ENCODE data around the gene KIAA0586. TPM values are rescaled to one million over a fixed set of nuclear protein-coding genes. Genes with fewer than 3 reads are reported as not detected.
A peak's percentile ranks its signal among the peaks of the same experiment; 100 is the strongest.

Gene KIAA0586
- total RNA-seq, 1 experiment from 2014 or later = 25.7 TPM

- no peaks in the 10 kb centered on the region for H3K27me3 ChIP-seq (ENCODE audit: insufficient read depth, low read length)
- no peaks in the 10 kb centered on the region for H3K9me3 ChIP-seq (ENCODE audit: control insufficient read depth in 1 of 2, insufficient read depth in 1 of 2, low read depth in 1 of 2, low read length in 2 of 2)
- no peaks in the 10 kb centered on the region for H3K79me2 ChIP-seq (ENCODE audit: insufficient read depth, low read length)
- no peak overlapping the region for H3K4me3 ChIP-seq (replicated peaks in 1 of 2; ENCODE audit: low read depth in 1 of 2, low read length in 2 of 2)
- no peak for ATAC-seq
- H3K9me2 ChIP-seq (ENCODE audit: insufficient read depth) = no peaks in the 10 kb centered on the region
- no peak overlapping the region for H3K9ac ChIP-seq (ENCODE audit: low read length)
- ChIA-PET CTCF (no interaction called here), POLR2A (no interaction called here), RAD21 (ENCODE audit: low non-redundant PET in 1 of 2, low total read pairs in 2 of 2, uncharacterized antibody in 2 of 2, unreplicated experiment in 2 of 2) (no interaction called here)
- intact Hi-C loops (cut with micrococcal nuclease) = no loop called here
- H3K4me2 ChIP-seq (ENCODE audit: low read length) = no peak overlapping the region
- H3K36me3 ChIP-seq (ENCODE audit: control insufficient read depth in 1 of 2, insufficient read depth in 2 of 2, low read length in 2 of 2) = no peaks in the 10 kb centered on the region
- no peak overlapping the region for H3K27ac ChIP-seq (ENCODE audit: low read depth, low read length)
- BruUV-seq (replicated peaks) = no TSS peak
- no peak overlapping the region for H2AFZ ChIP-seq (ENCODE audit: low read depth, low read length, poor library complexity, severe bottlenecking)
- H4K20me1 ChIP-seq (ENCODE audit: insufficient read depth) = no peaks in the 10 kb centered on the region
- DNase-seq (ENCODE audit: low read depth, low spot score) = no peak
- no peak for TF ChIP-seq FOSL1 (IDR thresholded peaks at IDR 0.05; ENCODE audit: low read depth)
- no peaks in the 10 kb centered on the region for H3K4me1 ChIP-seq (ENCODE audit: control insufficient read depth in 1 of 2, insufficient read depth in 2 of 2, low read length in 2 of 2)
Observed at GRCh38 chr14:58572863-58573262, 145.3 kb downstream of the KIAA0586 start.

DNA sequence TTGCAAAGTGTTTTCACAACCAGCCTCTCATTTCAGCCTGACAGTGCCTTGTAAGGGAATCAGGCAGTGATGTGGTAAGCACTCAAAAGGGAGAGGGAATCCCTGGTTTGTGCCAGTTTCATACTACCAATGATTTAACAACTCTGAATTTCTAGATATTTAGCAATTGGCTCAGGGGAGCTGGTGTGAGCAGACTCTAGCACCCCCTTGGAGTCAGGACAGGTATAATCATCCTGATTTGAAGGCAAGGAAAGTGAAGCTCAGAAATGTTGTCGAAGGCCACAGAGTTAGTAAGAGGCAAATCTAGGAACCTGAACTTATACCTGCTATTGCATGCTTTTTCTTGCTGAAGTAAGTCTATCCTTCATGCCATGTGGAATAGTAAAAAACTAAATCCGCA is 147.1 kb downstream of the KIAA0586 start:
- no peak overlapping the region for H2AFZ ChIP-seq (ENCODE audit: low read depth, low read length, poor library complexity, severe bottlenecking)
- H3K27ac ChIP-seq (ENCODE audit: low read depth, low read length) = no peak overlapping the region
- no peaks in the 10 kb centered on the region for H3K36me3 ChIP-seq (ENCODE audit: control insufficient read depth in 1 of 2, insufficient read depth in 2 of 2, low read length in 2 of 2)
- intact Hi-C loops (cut with micrococcal nuclease) = no loop called here
- H3K27me3 ChIP-seq (ENCODE audit: insufficient read depth, low read length) = no peaks in the 10 kb centered on the region
- no TSS peak for BruUV-seq (replicated peaks)
- no peaks in the 10 kb centered on the region for H3K4me1 ChIP-seq (ENCODE audit: control insufficient read depth in 1 of 2, insufficient read depth in 2 of 2, low read length in 2 of 2)
- no peak overlapping the region for H3K4me3 ChIP-seq (replicated peaks in 1 of 2; ENCODE audit: low read depth in 1 of 2, low read length in 2 of 2)
- TF ChIP-seq, protein P1, sequence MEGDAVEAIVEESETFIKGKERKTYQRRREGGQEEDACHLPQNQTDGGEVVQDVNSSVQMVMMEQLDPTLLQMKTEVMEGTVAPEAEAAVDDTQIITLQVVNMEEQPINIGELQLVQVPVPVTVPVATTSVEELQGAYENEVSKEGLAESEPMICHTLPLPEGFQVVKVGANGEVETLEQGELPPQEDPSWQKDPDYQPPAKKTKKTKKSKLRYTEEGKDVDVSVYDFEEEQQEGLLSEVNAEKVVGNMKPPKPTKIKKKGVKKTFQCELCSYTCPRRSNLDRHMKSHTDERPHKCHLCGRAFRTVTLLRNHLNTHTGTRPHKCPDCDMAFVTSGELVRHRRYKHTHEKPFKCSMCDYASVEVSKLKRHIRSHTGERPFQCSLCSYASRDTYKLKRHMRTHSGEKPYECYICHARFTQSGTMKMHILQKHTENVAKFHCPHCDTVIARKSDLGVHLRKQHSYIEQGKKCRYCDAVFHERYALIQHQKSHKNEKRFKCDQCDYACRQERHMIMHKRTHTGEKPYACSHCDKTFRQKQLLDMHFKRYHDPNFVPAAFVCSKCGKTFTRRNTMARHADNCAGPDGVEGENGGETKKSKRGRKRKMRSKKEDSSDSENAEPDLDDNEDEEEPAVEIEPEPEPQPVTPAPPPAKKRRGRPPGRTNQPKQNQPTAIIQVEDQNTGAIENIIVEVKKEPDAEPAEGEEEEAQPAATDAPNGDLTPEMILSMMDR (IDR thresholded peaks at IDR 0.05 in 2 of 3, conservative IDR thresholded peaks at IDR 0.05 in 1 of 3; ENCODE audit: borderline replicate concordance in 1 of 3, insufficient read depth in 1 of 3, low read depth in 2 of 3, low read length in 2 of 3) = peak in 2 of 3 experiments; percentile 40 to 52; a peak in 4 of 6 replicates
- TF ChIP-seq POLR2A (IDR thresholded peaks at IDR 0.05; ENCODE audit: borderline replicate concordance, extremely low read depth, insufficient read depth, insufficient read length) = no peak
- TF ChIP-seq, protein P2, sequence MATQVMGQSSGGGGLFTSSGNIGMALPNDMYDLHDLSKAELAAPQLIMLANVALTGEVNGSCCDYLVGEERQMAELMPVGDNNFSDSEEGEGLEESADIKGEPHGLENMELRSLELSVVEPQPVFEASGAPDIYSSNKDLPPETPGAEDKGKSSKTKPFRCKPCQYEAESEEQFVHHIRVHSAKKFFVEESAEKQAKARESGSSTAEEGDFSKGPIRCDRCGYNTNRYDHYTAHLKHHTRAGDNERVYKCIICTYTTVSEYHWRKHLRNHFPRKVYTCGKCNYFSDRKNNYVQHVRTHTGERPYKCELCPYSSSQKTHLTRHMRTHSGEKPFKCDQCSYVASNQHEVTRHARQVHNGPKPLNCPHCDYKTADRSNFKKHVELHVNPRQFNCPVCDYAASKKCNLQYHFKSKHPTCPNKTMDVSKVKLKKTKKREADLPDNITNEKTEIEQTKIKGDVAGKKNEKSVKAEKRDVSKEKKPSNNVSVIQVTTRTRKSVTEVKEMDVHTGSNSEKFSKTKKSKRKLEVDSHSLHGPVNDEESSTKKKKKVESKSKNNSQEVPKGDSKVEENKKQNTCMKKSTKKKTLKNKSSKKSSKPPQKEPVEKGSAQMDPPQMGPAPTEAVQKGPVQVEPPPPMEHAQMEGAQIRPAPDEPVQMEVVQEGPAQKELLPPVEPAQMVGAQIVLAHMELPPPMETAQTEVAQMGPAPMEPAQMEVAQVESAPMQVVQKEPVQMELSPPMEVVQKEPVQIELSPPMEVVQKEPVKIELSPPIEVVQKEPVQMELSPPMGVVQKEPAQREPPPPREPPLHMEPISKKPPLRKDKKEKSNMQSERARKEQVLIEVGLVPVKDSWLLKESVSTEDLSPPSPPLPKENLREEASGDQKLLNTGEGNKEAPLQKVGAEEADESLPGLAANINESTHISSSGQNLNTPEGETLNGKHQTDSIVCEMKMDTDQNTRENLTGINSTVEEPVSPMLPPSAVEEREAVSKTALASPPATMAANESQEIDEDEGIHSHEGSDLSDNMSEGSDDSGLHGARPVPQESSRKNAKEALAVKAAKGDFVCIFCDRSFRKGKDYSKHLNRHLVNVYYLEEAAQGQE (IDR thresholded peaks at IDR 0.05; ENCODE audit: low read depth) = no peak
- TF ChIP-seq RAD21 (IDR thresholded peaks at IDR 0.05; ENCODE audit: low read depth) = peak; percentile 35; the same call in 1 of the 2 replicates
- no peak overlapping the region for H3K9ac ChIP-seq (ENCODE audit: low read length)
- H3K9me3 ChIP-seq (ENCODE audit: control insufficient read depth in 1 of 2, insufficient read depth in 1 of 2, low read depth in 1 of 2, low read length in 2 of 2) = no peaks in the 10 kb centered on the region
- ChIA-PET CTCF (interaction anchor here (0.7 to 1.1 kb wide), 4 partner anchors 10 to 1391 kb away, joined by 3 to 9 read pairs (median 3); no protein-coding TSS in a partner anchor), RAD21 (ENCODE audit: low non-redundant PET in 1 of 2, low total read pairs in 2 of 2, uncharacterized antibody in 2 of 2, unreplicated experiment in 2 of 2) (no interaction called here), POLR2A (no interaction called here)
- ATAC-seq (peak; percentile 74), DNase-seq (ENCODE audit: low read depth, low spot score) (no peak)
- H3K79me2 ChIP-seq (ENCODE audit: insufficient read depth, low read length) = no peaks in the 10 kb centered on the region
- no peaks in the 10 kb centered on the region for H3K9me2 ChIP-seq (ENCODE audit: insufficient read depth)
- H4K20me1 ChIP-seq (ENCODE audit: insufficient read depth) = no peaks in the 10 kb centered on the region
- H3K4me2 ChIP-seq (ENCODE audit: low read length) = no peak overlapping the region

Data from HCT116 (cell line).